ENCODE measurements around the gene HIPK2.
A peak's percentile ranks its signal among the peaks of the same experiment; 100 is the strongest.

Gene HIPK2

DNA sequence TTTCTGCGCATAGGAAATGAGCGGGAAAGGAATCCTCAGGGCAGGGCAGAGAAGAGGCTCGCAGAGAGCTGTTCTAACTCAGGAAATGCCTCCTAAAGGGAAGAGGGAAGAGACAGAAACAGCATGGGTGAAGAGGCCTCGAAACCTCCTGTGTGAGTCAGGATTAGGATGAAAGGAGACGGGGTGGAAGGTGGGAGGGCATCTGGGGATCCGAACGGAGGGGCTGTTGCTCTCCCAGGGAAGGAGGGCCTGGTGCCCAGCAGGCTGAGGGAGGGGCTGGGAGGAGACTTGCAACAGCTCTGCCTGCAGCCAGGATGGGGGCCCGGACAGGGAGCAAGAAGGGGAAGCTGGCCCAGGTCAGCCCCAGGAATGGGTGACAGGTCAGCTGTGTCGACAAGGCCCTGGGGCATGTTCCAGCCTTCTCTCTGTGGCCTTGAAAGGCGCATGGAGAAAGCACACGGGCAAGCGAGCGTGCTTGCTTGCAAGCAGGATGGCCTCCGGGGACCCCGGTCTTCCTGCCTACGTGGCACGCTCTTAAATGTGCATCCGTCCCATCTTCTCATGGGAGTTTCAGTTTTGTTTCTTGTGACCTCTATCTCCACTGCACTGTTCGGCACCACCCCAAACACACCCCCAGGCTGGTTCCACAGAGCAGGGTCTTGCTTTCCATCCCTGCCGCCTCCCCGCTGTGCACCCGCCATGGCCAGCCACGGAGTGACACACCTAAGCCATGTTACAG is 63.5 kb downstream of the HIPK2 start:
- peak; percentile 60 for DNase-seq (ENCODE audit: low spot score)

DNA sequence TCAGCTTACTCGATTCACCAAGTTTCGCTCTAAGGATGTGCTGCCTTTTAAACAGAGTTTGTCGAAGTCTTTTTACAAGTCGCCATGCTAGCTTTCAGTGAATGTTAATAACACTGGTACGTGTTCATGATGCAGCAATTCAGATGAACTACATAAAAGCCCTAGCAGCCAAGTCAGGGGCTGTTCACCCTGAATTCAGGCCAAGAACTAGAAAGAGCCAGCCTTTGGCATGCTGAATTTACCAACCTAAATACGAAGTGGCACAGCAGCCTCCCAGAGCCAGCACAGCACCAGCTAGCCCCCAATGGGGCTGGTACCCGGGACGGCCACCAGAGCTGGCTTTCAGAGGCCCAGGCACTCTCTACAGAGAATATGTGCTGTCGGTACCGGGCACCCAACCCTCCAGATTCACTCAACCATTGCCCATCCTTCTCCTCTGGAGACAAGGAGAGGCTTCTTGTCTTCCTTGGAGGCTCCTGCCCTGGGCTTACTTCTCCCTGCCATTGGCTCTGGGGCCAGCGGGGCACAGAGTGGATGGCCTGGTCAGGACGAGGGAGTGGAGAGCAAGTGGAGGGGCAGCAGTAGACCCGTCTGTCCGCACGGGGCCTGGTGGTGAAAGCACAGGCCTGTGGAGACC is 64.2 kb downstream of the HIPK2 start:
- no peak for DNase-seq (ENCODE audit: low spot score)

DNA sequence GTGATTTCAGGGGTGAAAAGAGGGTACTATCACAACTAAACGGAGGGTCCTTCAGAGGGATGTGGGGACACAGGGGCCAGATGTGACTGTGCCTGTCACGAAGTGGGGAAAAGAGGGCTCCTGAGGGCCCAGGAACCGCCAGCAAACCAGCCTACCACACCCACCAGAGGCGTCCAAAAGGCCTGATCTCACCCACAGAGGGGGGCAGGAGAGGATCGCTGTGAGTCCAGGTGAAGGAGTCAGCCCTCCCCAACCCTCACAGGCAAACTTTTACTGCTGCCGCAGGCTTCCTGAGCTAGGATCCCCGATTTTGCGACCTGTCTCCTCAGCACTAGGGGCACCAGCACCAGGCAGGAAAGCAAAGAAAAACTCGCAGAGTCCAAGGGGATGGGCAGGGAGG is 64.7 kb downstream of the HIPK2 start:
- DNase-seq (ENCODE audit: low spot score) = no peak

DNA sequence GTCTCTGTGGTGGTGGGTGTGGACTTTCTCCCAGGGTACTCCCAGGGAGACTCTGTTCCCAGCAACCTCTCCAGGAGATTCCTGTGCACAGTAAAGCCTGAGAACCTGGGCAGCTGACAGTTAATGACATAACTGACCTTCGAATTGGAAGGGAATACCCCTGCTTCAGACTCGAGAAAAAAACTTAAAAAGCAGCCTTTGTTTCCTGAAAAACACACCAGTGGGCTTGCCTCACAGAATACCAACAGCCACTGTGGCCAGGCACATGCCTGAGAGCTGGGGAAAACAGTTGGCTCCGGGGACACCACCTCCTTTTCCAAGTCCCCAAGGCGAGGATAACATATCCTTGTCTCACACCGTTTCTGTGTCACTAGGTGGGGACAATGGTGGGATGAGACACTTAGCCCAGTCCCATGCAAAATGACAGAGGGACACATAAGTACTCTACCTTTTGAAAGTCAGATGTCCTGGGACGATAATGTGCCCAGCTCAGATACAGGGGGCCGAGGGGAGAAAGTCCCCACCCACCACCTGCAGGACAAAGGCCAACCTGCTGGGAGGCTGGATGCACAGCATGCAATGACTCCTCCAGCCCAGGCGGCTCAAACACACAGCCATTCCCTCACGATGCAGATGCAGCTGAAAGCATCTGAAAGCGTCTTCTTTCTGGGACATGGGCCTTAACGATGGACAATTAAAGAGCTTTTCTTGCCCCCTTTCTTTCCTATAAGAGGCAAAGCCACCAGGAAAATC is 65.6 kb downstream of the HIPK2 start:
- no peak for DNase-seq (ENCODE audit: low spot score)

DNA sequence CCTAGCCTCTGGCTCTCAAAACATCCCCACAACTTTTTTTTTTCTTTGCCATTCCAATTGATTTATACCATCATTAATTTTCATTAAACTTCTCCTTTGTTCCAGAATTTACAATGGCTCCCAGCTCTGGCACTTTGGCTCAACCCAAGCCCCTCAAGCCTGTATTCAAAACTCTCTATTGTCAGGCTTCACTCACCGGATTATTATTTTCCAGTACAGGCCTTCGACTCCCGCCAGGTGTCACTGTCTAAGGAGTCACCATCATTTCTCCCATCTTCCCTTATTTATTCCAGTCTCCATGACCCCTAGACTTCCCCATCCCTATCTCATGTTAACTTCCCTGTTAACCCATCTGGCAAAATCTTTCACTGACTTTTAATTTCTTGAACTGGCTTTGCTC is 67.8 kb downstream of the HIPK2 start:
- no peak for DNase-seq (ENCODE audit: low spot score)

DNA sequence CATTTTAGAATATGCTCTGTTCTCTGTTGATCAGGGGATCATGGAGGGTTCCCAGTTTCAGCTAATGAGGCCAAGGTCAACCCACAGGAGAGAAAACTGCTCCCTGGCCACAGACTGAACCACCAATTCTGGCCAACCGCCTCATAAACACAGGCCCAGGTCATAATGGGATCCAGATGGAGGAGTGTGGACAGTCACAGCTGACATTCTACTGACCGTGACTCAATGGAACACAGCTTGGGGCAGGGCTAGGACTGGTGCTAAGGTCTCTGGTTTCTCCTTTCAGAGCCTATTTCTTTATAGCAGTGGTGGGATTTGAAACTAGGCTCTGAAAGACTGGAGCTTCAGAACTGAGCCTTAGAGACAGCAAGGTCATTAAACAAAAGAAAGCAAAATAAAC is 68.3 kb downstream of the HIPK2 start:
- DNase-seq (ENCODE audit: low spot score) = no peak

DNA sequence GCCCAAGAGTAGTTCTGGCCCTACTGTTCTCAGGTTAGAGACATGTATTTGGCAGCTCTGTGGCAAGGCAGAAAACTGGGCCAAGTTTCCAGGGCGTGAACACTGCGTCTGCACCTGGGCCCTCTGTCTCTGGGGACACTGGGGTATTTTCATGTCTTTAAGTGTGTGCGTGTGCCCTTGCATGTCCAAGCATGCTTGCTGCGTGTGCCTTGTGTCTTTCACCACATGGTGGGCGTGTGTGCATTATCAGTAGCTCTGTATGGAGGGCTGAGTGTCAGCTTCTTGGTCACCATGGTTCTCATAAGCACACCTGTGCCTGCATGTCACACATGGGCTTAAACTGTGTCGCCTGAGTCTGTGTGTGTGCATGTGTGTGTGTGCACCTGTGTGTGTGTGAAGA is 69.3 kb downstream of the HIPK2 start:
- DNase-seq (ENCODE audit: low spot score) = no peak

DNA sequence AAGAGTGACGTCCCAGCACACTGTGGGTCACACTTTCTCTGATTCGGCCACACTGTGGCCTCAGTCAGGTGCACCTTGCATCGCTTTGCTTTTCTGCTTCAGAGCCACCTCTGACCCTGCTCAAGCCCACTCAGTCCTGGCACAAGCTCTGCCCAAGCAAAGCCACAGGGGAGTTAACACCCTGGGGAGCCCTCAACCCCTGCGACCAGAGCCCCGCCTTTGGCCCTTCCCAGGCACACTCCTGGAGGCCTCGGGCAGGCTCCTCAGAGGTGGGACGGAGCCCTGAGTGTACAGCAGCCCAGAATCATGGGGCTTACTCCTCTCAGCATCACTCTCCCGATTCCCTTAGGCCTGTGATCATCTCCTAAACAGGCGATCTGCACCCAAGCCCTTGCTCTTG is 71.0 kb downstream of the HIPK2 start:
- no peak for DNase-seq (ENCODE audit: low spot score)

DNA sequence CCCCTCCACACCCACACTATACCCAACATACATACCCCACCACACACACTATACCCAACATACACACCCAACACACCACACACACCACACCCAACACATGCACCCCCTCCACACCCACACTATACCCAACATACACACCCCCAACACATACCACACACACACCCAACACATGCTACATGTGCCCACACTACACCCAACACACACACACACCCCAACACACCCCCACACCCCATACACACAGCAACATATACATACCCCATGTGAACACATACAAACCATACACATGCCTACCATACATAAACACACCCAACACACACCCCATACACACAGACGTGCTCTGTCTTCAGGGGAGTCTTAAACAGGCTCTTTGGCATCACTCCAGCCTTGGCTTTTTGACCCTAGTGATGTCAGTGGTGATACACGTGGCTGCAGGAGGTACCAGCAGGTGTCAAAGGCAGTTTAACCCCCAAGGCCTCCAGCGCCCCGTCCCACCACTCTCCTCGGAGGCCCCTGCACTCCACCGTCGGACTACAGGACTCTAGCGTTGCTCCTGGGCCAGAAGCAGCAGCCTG is 73.4 kb downstream of the HIPK2 start:
- DNase-seq (ENCODE audit: low spot score) = no peak

DNA sequence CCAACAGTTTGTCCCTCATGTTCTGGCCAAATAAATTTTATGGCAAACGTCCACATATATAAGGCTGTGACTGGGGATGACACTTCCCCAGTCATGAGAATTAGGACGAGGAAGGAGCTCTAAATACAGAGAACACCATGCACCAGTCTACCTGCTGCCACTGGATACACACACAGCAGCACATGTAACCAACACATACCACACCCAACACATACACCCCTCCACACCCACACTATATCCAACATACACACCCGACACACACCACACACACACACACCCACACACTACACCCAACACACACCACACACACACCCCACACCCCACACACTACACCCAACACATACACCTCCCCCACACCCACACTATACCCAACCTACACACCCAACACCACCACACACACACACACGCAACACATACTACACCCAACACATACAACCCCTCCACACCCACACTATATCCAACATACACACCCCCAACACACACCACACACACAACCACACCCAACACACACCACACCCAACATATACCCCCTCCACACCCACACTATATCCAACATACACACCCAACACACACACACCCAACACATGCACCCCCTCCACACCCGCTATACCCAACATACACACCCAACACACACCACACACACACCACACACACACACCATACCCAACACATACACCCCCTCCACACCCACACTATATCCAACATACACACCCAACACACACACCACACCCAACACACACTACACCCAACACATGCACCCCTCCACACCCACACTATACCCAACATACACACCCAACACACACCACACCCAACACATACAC is 74.1 kb downstream of the HIPK2 start:
- no peak for DNase-seq (ENCODE audit: low spot score)

DNA sequence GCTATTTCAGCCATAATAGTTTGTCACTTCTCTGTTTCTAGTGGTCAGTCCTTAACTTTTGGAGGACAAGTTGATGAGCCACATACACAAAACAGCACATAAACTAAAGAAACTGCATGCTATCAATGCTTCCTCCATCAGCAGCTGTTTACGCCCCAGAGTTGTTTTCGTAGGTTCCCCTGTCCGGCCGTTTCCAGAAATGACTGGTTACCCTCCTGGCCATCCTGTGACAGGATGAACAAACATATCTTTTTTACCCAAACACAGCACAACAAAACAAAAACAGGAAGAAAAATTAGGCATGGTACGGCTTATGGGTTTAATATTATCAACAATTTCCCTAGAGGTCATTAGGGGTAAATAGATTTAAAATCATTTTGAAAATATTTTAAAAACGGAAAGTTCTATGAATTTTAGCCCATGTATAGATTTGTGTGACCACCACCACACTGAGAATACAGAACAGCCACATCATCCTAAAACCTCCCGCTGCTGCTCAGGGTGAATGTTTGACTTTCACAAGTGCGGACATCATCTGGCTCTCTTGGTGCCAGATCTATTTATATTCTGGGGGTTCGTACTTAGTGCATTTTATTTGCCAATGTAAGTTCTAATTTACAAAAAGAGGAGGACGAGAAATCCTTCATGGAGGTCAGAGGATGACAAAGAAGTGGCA is 74.8 kb downstream of the HIPK2 start:
- no peak for DNase-seq (ENCODE audit: low spot score)

DNA sequence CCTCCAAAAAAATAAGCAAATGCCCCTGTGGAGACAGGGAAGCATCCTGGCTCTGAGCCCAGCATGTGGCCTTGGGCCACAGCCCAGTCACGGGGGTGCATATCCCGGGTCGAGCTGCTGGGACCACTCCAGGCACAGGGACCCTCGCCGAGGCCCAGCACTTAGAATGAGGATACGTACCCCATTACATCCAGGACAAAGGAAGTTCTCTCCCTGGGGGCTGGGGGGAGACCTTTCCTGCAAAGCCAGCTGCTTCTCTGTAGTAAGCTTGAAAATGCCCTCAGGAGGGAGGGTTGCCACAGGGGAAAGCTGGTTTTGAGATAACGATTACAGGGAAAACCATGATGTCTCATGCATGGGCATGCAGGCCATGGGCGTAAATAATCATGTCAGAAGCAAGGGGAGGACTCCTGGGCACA is 75.5 kb downstream of the HIPK2 start:
- DNase-seq (ENCODE audit: low spot score) = no peak

DNA sequence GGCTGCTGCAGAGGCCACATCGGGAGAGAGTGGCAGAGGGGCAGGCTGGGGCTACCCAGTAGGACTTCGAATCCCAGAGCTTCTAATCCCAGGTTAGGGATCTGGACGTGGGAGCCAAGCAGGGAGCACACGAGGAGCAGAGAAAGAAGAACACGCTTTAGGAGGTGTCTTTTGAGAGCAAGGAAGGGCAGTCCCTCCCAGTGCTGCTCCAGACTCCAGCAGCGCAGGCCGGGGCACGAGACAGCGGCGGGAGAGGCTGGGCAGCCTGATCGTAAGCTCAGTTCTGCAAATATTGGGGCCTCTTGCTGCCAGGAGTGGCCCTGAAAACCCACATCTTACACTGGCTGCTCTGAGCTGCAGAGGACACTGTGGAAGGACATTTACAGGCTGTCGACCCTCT is 75.9 kb downstream of the HIPK2 start:
- DNase-seq (ENCODE audit: low spot score) = no peak

DNA sequence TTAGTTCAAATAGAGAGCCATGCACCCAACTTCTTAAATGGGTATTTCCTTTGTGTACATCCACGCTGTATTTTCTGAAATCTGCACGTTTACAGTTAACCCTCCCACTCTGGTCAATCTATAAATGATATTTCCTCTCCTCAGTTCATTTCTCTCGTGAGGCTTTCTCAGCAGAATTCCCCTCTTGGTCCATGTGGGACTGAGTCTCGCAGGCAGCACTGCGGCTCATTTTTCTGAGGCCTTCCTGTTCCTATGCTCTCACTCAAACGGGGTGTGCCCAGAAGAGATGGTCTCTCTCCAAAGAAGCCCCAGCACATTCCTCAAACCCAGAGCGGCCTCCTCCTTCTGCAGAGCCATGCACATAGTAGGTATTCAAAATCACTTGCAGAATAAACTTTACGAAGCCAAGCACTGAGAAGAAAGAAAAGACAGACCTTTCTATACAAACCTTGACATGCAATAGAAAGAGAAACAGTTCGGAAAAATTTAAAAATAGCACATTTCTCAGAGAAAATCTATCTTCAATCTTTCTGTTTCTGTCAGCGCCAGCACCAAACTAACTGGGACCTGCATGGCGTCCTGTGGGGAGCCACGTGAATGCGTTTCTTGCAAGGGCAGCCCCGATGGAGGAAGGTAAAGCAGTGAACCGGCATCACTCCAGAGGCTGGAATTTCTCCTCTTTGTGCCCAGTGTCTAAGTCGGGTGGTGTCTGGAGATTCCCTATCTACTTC is 77.1 kb downstream of the HIPK2 start:
- DNase-seq (ENCODE audit: low spot score) = no peak

DNA sequence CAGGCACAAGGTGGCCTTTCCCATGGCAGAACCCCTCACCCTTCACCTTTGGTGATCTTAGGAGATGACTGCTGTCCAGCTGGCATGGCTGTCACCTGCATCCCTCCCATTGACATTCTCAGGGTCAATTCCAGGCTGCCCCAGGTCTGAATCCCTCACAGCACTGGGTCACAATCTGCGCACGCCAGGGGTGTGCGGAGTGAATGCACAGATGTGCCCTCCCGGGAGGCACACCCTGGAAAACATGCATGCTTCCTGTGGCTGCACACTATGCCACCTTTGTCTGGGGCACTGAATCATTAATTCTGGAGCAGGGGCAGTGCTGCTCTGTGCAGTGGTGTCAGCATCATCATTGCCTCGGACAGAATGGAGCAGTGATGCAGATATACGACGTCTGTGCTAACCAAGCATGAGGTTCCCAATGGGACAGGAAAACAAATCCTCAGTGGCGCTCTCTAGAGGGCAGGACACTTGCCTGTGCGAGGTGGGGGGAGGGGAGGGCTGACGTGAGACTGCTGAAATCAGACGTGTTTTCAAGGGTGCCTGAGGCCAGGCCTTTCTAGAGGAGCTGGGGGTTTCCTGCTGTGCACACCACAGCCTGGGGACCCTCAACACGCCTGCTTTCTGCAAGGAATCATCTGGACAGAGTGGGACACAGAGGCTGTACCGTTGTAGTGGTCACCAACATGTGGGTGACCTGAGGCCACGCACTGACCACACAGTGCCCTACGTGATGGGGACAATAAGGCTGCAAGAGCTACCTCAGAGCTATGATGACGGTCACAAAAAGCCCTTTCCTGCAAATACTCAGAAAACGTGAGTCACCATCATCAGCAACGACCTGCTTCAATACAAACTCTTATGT is 77.9 kb downstream of the HIPK2 start:
- DNase-seq (ENCODE audit: low spot score) = no peak

DNA sequence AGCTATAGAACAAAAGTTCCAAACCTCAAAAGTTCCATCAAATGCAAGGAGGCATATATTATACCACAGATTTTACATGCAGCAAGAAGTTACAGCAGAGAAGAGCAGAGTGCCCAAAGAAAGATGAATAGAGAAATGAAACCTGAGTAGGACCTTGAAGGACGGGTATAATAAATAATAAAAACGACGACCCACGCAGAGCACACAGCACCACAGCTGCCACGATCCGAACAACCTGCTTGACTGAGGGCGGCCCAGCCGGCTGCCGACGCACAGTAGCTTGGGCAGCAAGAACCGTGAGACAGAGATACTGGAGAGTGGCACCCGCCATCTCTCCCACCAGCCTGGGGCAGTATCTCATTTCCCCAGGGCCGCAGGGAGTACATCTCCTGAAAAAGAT is 79.0 kb downstream of the HIPK2 start:
- no peak for DNase-seq (ENCODE audit: low spot score)

DNA sequence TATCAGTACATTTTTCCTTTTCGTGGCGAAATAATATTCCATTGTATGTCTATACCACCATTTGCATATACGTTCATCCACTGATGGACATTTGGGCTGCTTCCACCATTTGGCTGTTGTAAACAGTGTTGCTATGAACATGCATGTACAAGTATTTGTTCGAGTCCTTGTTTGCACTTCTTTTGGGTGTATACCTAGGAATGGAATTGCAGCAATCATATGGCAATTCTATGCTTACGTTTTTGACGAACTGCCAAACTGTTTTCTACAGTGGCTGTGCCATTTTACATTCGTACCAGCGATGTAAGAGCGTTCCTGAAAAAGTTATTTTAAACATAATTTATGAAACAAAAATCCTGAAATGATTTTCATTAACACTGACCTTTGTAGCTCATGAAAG is 79.5 kb downstream of the HIPK2 start:
- DNase-seq (ENCODE audit: low spot score) = no peak

DNA sequence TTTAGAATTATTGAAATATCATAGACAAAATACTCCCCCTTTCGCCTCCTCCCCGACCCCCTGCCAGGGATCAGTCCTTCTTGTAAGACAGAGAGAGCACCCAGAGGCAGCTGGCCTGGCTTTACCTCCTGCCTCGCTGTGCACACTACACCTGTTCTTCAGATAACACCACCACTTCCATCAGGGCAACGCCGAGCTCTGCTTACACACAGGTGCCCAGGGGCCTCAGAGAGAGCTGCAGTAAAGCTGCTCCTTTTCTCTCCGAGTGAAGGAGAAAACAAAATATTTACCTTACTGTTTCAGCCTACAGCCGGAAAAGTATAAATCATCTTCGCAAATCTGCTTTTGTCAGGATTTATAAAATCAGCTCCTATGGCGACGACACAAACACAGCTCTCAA is 80.7 kb downstream of the HIPK2 start:
- no peak for DNase-seq (ENCODE audit: low spot score)

DNA sequence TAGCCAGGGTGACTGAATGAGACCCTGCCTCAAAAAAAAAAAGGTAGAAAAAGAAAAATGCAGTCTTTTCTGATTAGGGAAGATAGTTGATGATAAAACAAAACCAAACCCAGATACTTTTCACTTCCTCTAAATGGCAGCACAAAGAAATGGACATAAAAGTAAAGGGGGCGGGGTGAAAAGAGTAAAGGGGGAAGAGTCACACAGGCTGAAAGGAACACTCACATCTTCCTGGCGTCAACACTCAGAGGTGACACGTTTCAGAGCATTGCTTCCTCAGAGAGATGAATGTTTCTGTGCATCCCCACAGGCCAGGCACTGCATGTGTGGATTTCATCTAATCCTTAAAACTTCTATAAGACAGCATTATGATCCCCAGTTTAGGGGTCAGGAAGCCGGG is 81.2 kb downstream of the HIPK2 start:
- DNase-seq (ENCODE audit: low spot score) = no peak

DNA sequence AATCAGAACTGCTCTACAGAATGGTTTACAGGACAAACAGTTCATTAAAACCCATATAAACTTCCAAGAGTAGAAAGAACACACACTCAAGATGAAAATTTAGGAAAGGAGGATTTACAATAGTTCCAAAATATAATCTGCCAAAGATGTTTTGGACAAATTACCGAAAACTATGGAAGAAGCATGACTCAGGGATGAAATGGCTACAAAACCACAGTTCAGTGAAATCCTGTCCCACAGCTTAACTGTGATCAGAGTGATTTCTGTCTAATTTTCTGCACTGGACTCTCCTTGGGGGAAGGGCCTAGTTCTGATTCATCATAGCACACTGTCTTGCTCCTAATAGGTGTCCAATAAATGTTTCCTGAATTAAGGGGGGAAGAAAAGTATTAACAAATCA is 82.2 kb downstream of the HIPK2 start:
- DNase-seq (ENCODE audit: low spot score) = no peak

All from ecto neural progenitor cell (in vitro differentiated cells).